PC-9 (cell line): ENCODE results near the gene TUBB4B. TPM values are rescaled to one million over a fixed set of nuclear protein-coding genes. Genes with fewer than 3 reads are reported as not detected.

Source experiments
- BruUV-seq: library from RNA; stranded (reverse); fragments of 400-500 nt; replicated peaks from 2 replicates; lab custom pipeline; 2021; lab: Mats Ljungman, UMichigan
- CTCF ChIA-PET: fragments of 300-600 bp; sonication (Branson Sonifier 250); formaldehyde crosslinking; loops from one replicate; lab custom pipeline; 2022; ENCODE audit warnings: antibody characterized with exemption; lab: Charles Lee
- POLR2A ChIA-PET: fragments of 300-600 bp; sonication (Branson Sonifier 250); formaldehyde crosslinking; loops from one replicate; lab custom pipeline; 2022; ENCODE audit warnings: antibody characterized with exemption; ENCODE audit not compliant: unreplicated experiment; lab: Charles Lee
- DNase-seq, 2 experiments: peaks; one replicate each; pipeline versions ENCODE4 v3.0.0 to v3.0.0-alpha.2; 2015 to 2022; ENCODE audit warnings: mixed read lengths in 1 of 2
- H2AFZ ChIP-seq: fragments of 200-600 bp; sonication (generic); 2 replicates; pipeline ENCODE4 v1.8.1; 2017; ENCODE audit warnings: antibody characterized with exemption
- H3F3A ChIP-seq: fragments of 200-600 bp; sonication (generic); 2 replicates; pipeline ENCODE4 v1.8.1; 2017; ENCODE audit warnings: antibody characterized with exemption, mild to moderate bottlenecking, low read depth; ENCODE audit not compliant: insufficient read depth
- H3K27ac ChIP-seq: fragments of 200-600 bp; sonication (generic); 2 replicates; pipeline ENCODE4 v1.6.1; 2016; ENCODE audit warnings: mixed run types
- H3K27me3 ChIP-seq: fragments of 200-600 bp; sonication (generic); 2 replicates; pipeline ENCODE4 v1.6.1; 2016; ENCODE audit warnings: low read depth, mixed run types; ENCODE audit not compliant: insufficient read depth
- H3K36me3 ChIP-seq: fragments of 200-600 bp; sonication (generic); 2 replicates; pipeline ENCODE4 v1.6.1; 2016; ENCODE audit warnings: low read depth, mixed run types
- H3K4me1 ChIP-seq: fragments of 200-600 bp; sonication (generic); replicated peaks from 2 replicates; pipeline ENCODE4 v1.6.1; 2016; ENCODE audit warnings: mixed run types; ENCODE audit not compliant: insufficient read depth
- H3K4me2 ChIP-seq: fragments of 200-600 bp; sonication (generic); 2 replicates; pipeline ENCODE4 v1.6.1; 2017; ENCODE audit warnings: mixed run types
- H3K4me3 ChIP-seq: fragments of 200-600 bp; sonication (generic); 2 replicates; pipeline ENCODE4 v1.6.1; 2016; ENCODE audit warnings: mixed run types
- H3K79me2 ChIP-seq: fragments of 200-600 bp; sonication (generic); 2 replicates; pipeline ENCODE4 v1.6.1; 2017; ENCODE audit warnings: low read depth, mixed run types
- H3K9me2 ChIP-seq: fragments of 200-600 bp; sonication (generic); 2 replicates; pipeline ENCODE4 v1.8.1; 2017; ENCODE audit warnings: mild to moderate bottlenecking; ENCODE audit not compliant: insufficient read depth
- H3K9me3 ChIP-seq: fragments of 200-600 bp; sonication (generic); 2 replicates; pipeline ENCODE4 v1.8.1; 2016; ENCODE audit warnings: low read depth; ENCODE audit not compliant: insufficient read depth
- H4K20me1 ChIP-seq: fragments of 200-600 bp; sonication (generic); 2 replicates; pipeline ENCODE4 v1.8.1; 2017; ENCODE audit not compliant: insufficient read depth
- EZH2 ChIP-seq: fragments of 200-600 bp; sonication (generic); IDR thresholded peaks from 2 replicates; pipeline ENCODE4 v1.8.0; 2017; ENCODE audit warnings: antibody characterized with exemption, low read depth
- intact Hi-C: fragments of 100-400 bp; cut with micrococcal nuclease; formaldehyde crosslinking; loops from one replicate; pipeline ENCODE4 v1.10.0; 2022; ENCODE audit not compliant: unreplicated experiment
- total RNA-seq: library from RNA; stranded (reverse); gene quantifications from 2 replicates; pipeline ENCODE4 v1.2.3, GENCODE V29; 2021
- TF ChIP-seq, protein P1 (sequence below): fragments of 200-600 bp; sonication (generic); conservative IDR thresholded peaks from 2 replicates; pipeline ENCODE4 v1.6.1; 2017; ENCODE audit warnings: mixed run types, antibody characterized with exemption, mild to moderate bottlenecking, moderate library complexity

Gene TUBB4B
- total RNA-seq, 1 experiment from 2014 or later = 494 TPM

DNA sequence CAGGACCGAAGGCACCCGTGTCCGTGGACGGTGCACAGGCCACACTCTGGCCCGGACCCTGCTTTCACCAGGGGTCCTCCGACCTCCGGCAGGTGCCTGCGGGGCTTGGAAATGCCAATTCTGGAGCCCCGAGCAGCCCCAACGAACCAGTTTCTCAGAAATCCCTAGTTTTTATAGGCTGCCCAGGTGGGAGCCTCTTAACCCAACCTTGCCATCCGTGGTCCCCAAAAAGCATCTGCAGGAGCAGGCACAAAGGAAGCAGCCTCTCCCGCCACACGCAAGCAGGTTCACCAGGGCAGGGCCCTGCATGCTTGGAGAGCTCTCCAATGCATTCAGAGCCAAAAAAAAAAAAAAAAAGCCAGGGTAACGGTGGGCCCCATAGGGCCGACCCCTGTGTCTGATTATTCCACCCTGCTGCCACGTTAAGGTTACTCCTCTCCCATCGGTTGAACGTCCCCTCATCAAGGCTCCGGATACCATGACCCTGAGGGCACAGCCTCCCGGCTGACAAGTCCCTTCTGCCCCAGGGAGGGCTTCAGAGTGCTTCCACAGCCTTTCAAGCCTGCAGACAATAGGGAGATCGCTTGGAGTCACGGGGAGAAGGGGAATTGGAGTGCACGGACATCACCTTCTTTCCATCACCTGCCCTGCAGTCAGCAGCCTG lies 39.8 kb upstream of the TUBB4B start:
- H3K4me1 ChIP-seq = peaks cover 55% of the 10 kb centered on the region
- peaks cover 81% of the 10 kb centered on the region for H3K79me2 ChIP-seq

DNA sequence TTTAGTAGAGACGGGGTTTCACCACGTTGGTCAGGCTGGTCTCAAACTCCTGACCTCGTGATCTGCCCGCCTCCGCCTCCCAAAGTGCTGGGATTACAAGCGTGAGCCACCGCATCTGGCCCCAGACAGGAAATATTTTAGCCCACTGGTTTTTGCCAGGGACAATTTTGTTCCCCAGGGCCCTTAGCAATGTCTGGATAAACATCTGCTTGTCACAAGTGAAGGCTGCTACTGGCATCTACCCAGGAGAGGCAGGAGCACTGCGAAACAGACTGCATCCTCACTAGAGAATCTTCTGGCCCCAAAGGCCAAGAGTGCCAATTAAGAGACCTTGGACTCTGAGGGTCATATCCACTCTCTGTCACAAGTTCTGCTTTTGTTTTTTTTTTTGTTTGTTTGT lies 38.1 kb upstream of the TUBB4B start:
- Histone ChIP-seq H4K20me1 (peaks cover 12% of the 10 kb centered on the region), H3K4me3 (no peak overlapping the region), H3F3A (peaks cover 32% of the 10 kb centered on the region; the same call in 1 of the 2 replicates), H3K9me3 (no peaks in the 10 kb centered on the region), H3K4me2 (no peak overlapping the region), H3K79me2 (peaks cover 81% of the 10 kb centered on the region), H3K9me2 (no peaks in the 10 kb centered on the region), H3K36me3 (no peaks in the 10 kb centered on the region), H3K27me3 (no peaks in the 10 kb centered on the region), H3K4me1 (peaks cover 44% of the 10 kb centered on the region), H3K27ac (no peak overlapping the region), H2AFZ (no peak overlapping the region)
- BruUV-seq = no TSS peak
- CTCF ChIA-PET = no interaction called here
- POLR2A ChIA-PET = interaction anchor here (0.7 kb wide), 2 partner anchors 34 to 51 kb away, joined by 15 to 16 read pairs; no protein-coding TSS in a partner anchor
- intact Hi-C loops = no loop called here
- DNase-seq = no peak
- TF ChIP-seq EZH2 = no peak
- TF ChIP-seq, protein P1, sequence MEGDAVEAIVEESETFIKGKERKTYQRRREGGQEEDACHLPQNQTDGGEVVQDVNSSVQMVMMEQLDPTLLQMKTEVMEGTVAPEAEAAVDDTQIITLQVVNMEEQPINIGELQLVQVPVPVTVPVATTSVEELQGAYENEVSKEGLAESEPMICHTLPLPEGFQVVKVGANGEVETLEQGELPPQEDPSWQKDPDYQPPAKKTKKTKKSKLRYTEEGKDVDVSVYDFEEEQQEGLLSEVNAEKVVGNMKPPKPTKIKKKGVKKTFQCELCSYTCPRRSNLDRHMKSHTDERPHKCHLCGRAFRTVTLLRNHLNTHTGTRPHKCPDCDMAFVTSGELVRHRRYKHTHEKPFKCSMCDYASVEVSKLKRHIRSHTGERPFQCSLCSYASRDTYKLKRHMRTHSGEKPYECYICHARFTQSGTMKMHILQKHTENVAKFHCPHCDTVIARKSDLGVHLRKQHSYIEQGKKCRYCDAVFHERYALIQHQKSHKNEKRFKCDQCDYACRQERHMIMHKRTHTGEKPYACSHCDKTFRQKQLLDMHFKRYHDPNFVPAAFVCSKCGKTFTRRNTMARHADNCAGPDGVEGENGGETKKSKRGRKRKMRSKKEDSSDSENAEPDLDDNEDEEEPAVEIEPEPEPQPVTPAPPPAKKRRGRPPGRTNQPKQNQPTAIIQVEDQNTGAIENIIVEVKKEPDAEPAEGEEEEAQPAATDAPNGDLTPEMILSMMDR = no peak

More for the DNA sequence above, 39.8 kb upstream of the TUBB4B start:
- no peaks in the 10 kb centered on the region for H3K9me2 ChIP-seq
- H3K4me2 ChIP-seq = peak overlapping the region; percentile 98
- no peak overlapping the region for H2AFZ ChIP-seq
- ChIA-PET POLR2A (interaction anchor here (0.6 to 1.0 kb wide), 10 partner anchors 12 to 471 kb away, joined by 3 to 20 read pairs (median 5); partner anchors contain the start of genes ANAPC2, CYSRT1, RNF224 and SSNA1), CTCF (interaction anchor here (0.5 to 0.9 kb wide), 6 partner anchors 13 to 82 kb away, joined by 3 to 11 read pairs (median 6); partner anchors contain the start of genes ANAPC2, RNF224 and SSNA1)
- H3K9me3 ChIP-seq = no peaks in the 10 kb centered on the region
- H3K27me3 ChIP-seq = no peaks in the 10 kb centered on the region
- no peak for DNase-seq
- intact Hi-C loops = loop anchor here (2.0 kb wide), 1 partner anchor 15 kb away; a partner anchor contains a TSS
- H3K4me3 ChIP-seq = peak overlapping the region; percentile 81
- peaks cover 36% of the 10 kb centered on the region; the same call in 1 of the 2 replicates for H3F3A ChIP-seq
- TF ChIP-seq EZH2 = no peak
- H3K27ac ChIP-seq = no peak overlapping the region
- H4K20me1 ChIP-seq = peaks cover 28% of the 10 kb centered on the region
- no TSS peak for BruUV-seq
- H3K36me3 ChIP-seq = no peaks in the 10 kb centered on the region

GRCh38 chr9:137204731-137205125 lies 36.4 kb upstream of the TUBB4B start:
- H3K4me1 ChIP-seq = peaks cover 29% of the 10 kb centered on the region
- BruUV-seq = no TSS peak
- no peak for TF ChIP-seq EZH2
- TF ChIP-seq, protein P1 = no peak
- no peak for DNase-seq
- H3K27me3 ChIP-seq = no peaks in the 10 kb centered on the region
- H3K4me2 ChIP-seq = peak overlapping the region; percentile 100
- ChIA-PET CTCF (interaction anchor here (0.7 kb wide), 1 partner anchor 16 kb away, joined by 3 read pairs; no protein-coding TSS in a partner anchor), POLR2A (interaction anchor here (0.6 to 0.8 kb wide), 3 partner anchors 18 to 257 kb away, joined by 3 to 8 read pairs (median 3); no protein-coding TSS in a partner anchor)
- H3K27ac ChIP-seq = no peak overlapping the region
- peak overlapping the region; percentile 99 for H3K4me3 ChIP-seq
- H3K9me3 ChIP-seq = no peaks in the 10 kb centered on the region
- H3F3A ChIP-seq = peaks cover 23% of the 10 kb centered on the region; the same call in 1 of the 2 replicates
- H4K20me1 ChIP-seq = peaks cover 7% of the 10 kb centered on the region; the same call in 1 of the 2 replicates
- intact Hi-C loops = no loop called here
- no peaks in the 10 kb centered on the region for H3K9me2 ChIP-seq
- peak overlapping the region; percentile 84; the same call in 1 of the 2 replicates for H2AFZ ChIP-seq
- peaks cover 67% of the 10 kb centered on the region for H3K79me2 ChIP-seq
- H3K36me3 ChIP-seq = no peaks in the 10 kb centered on the region
